Activated CD8-positive, alpha-beta memory T cell treated with anti-CD3 and anti-CD28 coated beads for 48 hours (primary cell): ENCODE results near the gene RNF220.

Experiments used
- DNase-seq, 3 experiments: peaks; one replicate each; pipeline ENCODE4 v3.0.0-alpha.2; 2020; ENCODE audit warnings: low read depth in 2 of 3, low spot score in 2 of 3

Gene RNF220

GRCh38 chr1:44431861-44432260 is 26.8 kb downstream of the RNF220 start:
- no peak for DNase-seq

- DNase-seq = no peak
Measured at GRCh38 chr1:44433209-44433608, 28.2 kb downstream of the RNF220 start.

DNA sequence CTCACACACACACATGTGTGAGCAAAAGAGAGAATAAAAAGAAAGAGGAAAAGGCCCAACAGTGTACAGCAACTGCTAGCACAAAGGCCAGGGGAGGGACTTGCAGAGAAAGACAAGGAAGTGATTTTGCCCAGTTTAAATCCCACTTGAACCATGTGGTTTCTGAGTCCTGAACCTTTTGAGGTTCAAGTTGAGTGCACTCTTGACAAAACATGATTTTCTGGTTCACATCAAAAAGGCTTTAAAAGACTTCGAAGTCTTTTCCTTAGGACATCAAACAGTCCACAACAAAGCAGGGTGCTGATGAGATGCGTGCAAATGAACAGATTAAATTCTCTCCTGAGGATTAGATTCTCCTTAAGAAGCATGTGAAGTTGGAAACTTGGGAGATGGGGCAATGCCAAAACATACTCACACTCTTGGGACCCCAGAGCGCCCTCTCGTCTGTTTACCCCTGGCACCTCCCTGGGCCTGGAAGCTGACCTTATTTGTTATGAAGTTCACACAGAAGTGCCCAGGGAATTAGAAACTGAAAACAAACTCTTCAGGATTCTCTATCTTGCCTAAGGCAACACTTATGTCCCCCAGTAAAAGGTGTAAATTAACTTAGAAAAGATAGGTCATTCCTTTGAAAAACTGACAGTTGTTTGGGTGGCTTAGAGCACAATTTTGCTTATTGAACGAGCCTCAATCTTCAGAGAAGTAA is 31.5 kb downstream of the RNF220 start:
- DNase-seq = no peak

DNA sequence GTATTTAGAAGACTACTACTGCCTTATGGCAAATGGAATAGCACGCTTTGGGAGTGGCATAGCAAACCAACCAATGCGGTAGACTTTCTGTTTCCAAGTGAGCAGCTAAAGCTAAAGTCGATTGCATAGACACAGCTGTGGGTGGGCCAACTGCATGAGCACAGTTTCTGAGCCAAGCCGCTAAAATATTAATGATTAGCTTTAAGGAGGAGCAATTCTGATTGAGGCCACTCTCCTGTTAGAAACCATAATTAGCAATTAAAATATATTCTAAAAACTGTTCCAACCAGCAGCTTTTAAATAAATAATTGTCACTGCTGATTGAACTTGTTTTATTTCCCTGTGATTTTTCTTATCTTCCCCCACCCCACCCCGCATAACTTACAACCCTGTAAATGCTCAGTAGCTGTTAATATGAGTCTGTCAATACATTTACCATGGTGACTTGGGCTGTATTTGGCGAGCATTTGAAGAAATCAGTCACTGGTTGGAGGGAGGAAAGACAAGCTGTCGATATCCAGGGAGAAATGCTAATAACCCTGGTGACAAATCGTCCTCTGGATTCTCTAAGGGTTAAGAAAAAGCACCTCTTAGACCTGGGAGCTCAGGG is 32.2 kb downstream of the RNF220 start:
- DNase-seq = no peak

GRCh38 chr1:44442791-44443190 is 37.7 kb downstream of the RNF220 start:
- no peak for DNase-seq

- DNase-seq = no peak
Measured at GRCh38 chr1:44447051-44447810, 42.2 kb downstream of the RNF220 start.

GRCh38 chr1:44453798-44454349 is 48.8 kb downstream of the RNF220 start:
- no peak for DNase-seq

- DNase-seq = no peak
Measured at GRCh38 chr1:44454704-44455103, 49.6 kb downstream of the RNF220 start.

- DNase-seq = no peak
Measured at GRCh38 chr1:44460107-44460882, 55.2 kb downstream of the RNF220 start.

DNA sequence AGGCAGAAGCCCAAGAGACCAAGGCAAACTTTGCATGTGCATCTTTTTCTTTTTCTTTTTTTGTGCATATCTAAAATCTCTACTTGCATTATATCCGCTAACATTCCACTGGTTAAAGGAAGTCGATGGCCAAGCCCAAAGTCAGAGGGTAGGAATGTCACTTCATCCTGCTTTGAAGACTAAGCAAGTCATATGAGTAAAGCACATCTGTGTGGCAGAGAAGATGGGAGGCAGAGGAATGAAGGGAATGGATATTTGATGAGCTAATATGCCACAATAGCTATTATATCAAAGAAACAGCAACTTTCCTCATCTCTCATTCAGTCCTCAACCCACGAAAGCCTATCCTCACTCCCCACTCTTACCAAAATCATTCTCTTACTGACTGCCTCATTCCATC is 59.3 kb downstream of the RNF220 start:
- no peak for DNase-seq

DNA sequence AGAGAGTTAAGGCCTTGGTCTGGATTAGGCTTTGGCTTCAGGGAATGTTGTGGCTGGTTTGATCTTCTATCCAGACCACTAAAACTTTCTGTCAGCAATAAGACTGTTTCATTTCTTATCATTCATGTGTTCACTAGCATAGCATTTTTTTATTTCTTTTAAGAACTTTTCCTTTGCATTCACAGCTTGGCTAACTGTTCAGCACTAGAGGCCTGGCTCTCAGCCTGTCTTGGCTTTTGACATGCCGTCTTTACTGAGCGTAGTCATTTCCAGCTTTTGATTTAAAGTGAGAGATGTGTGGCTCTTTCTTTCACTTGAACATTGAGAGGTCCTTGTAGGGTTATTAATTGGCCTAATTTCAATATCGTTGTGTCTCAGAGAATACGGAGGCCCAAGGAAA is 62.5 kb downstream of the RNF220 start:
- no peak for DNase-seq

GRCh38 chr1:44471911-44472453 is 66.9 kb downstream of the RNF220 start:
- DNase-seq = no peak

DNA sequence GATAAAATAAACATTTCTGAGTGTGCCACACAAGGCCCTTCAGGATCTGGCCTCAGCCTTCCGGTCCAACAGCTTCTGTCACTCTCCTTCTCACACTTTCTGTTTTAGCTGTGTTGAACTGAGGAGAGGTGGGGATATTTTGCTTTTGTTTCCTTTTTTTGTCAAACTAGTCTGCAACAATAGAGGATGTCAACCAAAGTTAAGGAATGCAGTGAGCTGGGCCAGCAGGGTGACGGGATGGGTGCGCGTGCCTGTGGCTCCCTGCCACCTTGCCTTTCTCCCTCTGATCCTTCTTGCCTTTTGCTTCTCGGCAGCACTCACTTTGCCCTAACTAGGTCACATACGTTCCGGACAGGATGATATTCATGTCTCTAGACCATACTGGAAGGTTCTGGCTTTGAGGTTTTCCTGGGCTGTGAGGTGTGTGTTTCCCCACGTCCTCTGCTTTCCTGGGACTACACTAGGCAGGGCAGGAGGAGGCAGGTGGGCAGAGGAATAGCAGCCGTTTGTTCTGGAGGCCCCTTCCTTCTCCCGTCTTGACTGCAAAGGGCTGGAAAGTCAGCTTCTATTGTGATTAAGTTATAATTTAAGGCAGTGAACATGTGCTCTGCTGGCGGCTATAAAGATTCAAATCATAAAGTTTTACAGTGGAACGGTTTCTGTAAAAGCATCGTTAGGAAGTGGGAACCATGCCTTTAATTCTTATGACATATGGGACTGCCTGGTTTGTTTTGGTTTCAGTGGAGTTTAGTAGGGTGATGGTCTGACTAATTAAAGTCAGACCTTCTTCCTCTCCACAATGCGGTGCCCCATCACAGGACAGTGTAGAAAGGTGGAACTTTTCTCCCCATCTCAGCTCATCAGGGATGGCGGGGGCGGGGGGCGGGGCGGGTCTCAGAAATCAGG is 67.8 kb downstream of the RNF220 start:
- no peak for DNase-seq

GRCh38 chr1:44476891-44477290 is 71.8 kb downstream of the RNF220 start:
- no peak for DNase-seq

DNA sequence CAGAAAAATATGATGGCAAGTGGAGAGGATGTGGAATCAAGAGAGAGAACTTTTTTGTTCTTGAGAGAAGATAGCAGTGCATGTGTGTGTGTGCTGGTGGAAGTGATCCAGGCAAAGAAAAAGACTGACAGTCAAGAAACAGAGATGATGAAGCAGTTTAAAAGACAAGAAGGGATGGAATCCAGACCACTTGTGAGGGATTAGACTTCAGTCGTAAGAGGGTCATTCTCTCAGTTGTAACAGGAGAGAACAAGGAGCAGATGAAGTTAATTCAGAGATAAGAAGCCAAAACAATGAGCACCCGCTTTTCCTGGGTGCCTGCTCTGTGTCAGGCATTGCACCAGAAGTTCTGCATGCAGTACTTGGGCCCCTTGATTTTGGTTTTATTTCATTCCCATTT is 76.6 kb downstream of the RNF220 start:
- DNase-seq = no peak

GRCh38 chr1:44483089-44483874 is 78.2 kb downstream of the RNF220 start:
- DNase-seq = no peak

- DNase-seq = no peak
Measured at GRCh38 chr1:44484155-44484688, 79.2 kb downstream of the RNF220 start.

DNA sequence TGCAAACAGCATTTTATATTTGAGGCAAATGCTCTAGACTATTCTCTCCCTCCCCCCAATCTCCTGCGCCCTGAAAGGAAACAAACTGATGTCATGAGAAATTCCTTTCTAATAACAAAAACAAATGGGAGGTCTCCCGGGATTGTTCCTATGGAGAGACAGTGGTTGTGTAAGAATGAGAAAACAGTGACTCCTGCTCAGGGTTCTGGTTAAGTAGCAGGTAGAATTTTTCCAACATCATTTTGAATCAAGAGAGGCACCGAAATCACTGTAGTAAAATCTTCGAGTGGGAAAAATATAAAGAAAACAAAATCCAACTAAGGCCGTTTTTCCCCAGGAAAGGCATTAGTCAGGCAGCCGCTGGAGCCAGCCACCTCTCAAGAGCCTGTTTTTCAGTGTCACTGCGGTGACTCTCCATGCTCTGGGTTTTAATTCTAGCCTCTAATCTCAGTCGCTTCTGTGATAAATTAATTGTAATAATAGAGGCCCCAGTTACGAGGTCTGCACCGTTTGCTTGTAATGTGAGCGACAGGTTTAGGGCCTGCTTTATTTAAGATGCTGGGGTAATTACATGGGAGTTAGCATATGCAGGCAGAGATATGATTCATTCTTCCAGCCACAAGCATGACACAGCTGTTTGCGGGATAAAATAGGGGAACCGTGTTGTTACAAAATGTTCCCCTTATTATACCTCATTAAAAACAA is 80.3 kb downstream of the RNF220 start:
- no peak for DNase-seq
